Subcutaneous abdominal adipose tissue (tissue), 5 donors: ENCODE data around the gene CARD11.

Experiments
- H3K27ac ChIP-seq: one replicate; pipeline ENCODE4 v1.7.0; 2013; ENCODE audit warnings: low read depth, mild to moderate bottlenecking, inconsistent platforms, low read length, moderate library complexity
- H3K27me3 ChIP-seq, 5 donors: one replicate each; pipeline ENCODE4 v1.7.0; 2013; ENCODE audit warnings: low read length in 5 of 5, inconsistent platforms in 1 of 5; ENCODE audit not compliant: control insufficient read depth in 5 of 5, insufficient read depth in 4 of 5
- H3K36me3 ChIP-seq, 5 donors: one replicate each; pipeline ENCODE4 v1.7.0; 2013; ENCODE audit warnings: low read length in 5 of 5; ENCODE audit not compliant: control insufficient read depth in 5 of 5, insufficient read depth in 5 of 5
- H3K4me1 ChIP-seq, 5 donors: one replicate each; pipeline ENCODE4 v1.7.0; 2013; ENCODE audit warnings: low read length in 5 of 5, mild to moderate bottlenecking in 3 of 5, moderate library complexity in 1 of 5; ENCODE audit not compliant: control insufficient read depth in 5 of 5, insufficient read depth in 5 of 5
- H3K4me3 ChIP-seq, 5 donors: one replicate each; pipeline ENCODE4 v1.7.0; 2013; ENCODE audit warnings: low read length in 5 of 5, low read depth in 1 of 5
- H3K9ac ChIP-seq, 5 donors: one replicate each; pipeline ENCODE4 v1.7.0; 2013; ENCODE audit warnings: low read length in 5 of 5, mild to moderate bottlenecking in 4 of 5, moderate library complexity in 3 of 5
- H3K9me3 ChIP-seq, 5 donors: one replicate each; pipeline ENCODE4 v1.7.0; 2013; ENCODE audit warnings: low read length in 5 of 5; ENCODE audit not compliant: control insufficient read depth in 5 of 5
- donor health status: healthy.
- donor health status: healthy.
- donor health status: healthy.
- donor health status: healthy.
- donor health status: healthy.

CARD11 gene

DNA sequence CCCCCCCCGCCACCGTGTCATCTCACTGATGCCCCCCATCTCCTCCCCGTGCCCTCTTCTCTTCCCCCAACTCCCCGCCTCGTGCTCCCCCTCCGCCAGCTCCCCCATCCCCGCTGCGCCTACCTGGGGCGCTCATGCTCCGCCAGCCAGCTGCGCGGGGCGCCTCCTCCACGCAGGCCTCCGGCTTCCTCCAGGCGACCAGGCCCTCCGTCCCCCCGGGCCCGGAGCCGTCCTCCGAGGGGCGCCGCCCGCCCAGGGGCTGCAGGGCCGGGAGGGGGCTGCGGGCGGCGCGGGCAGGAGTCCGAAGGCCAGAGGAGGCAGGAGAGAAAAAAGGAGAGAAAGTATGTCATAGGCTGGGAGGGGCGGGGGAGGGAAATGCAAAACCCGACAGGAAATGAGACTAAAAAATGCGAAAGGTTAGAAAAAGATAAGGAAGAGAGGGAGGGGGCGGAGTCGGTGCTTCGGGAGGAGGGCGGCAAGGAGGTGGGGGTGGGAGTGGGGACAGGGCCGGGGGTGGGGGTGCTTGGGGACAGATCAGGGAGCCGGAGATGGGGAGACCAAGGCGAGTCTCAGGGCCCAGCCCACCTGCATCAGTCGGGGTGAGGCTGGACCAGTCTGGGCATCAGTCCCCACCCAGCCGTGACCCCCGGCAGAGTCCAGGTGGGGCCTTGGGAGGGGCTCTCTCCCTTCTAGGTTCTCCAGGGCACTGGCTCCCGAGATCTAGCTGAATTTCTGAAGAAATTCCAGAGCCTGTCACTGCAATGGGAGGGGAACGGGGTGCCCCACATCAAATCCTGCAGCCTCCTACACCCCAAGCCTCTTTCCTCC is at the start of gene CARD11:
Gene CARD11 (minus strand): TSS at position 324 of the 828 bp plus-strand sequence. CDS start 85,361 bp downstream, outside the sequence.
- H3K27me3 ChIP-seq = peaks cover 11 to 20% (median 14%) of the 10 kb centered on the region in 5 donors
- H3K4me1 ChIP-seq = no peaks in the 10 kb centered on the region
- no peak within 1 kb of the TSS for H3K27ac ChIP-seq
- H3K9ac ChIP-seq = peak within 1 kb of the TSS in 1 of 5 donors; percentile 16
- H3K4me3 ChIP-seq = peak within 1 kb of the TSS in 1 of 5 donors; percentile 24
- H3K9me3 ChIP-seq = no peaks in the 10 kb centered on the region
- no peaks in the 10 kb centered on the region for H3K36me3 ChIP-seq

DNA sequence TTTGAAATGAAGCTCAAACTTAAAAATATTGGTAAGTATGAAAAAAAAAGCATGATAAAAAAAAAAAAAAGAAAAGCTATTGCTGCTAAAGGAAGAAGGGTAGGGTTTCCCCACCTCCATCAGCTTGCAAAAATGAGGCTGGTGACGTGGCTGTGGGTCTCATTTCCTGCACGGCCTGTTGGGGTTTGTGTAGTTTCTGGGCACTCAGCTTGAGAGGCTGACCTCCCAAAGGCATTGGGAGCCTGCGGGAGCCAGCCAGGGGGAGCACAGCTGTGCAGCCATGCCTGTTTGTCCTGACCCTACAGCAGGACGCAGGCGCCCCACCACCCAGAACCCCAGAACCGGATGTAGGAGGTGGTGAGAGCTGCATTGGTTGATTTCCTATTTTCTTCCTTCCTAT is 48.8 kb upstream of the CARD11 start:
- H3K9ac ChIP-seq = no peak overlapping the region
- no peaks in the 10 kb centered on the region for H3K9me3 ChIP-seq

GRCh38 chr7:3091631-3092030 is 48.0 kb upstream of the CARD11 start:
- no peak overlapping the region for H3K27ac ChIP-seq
- H3K36me3 ChIP-seq = no peaks in the 10 kb centered on the region
- peaks cover 0 to 7% (median 2%) of the 10 kb centered on the region in 5 donors for H3K4me1 ChIP-seq
- no peaks in the 10 kb centered on the region for H3K9me3 ChIP-seq
- H3K9ac ChIP-seq = no peak overlapping the region
- H3K27me3 ChIP-seq = peaks cover 0 to 7% (median 3%) of the 10 kb centered on the region in 5 donors
- no peak overlapping the region for H3K4me3 ChIP-seq

More for the DNA sequence above, 48.8 kb upstream of the CARD11 start:
- H3K27me3 ChIP-seq = peaks cover 0 to 7% (median 0%) of the 10 kb centered on the region in 5 donors
- peaks cover 0 to 7% (median 2%) of the 10 kb centered on the region in 5 donors for H3K4me1 ChIP-seq
- no peaks in the 10 kb centered on the region for H3K36me3 ChIP-seq
- no peak overlapping the region for H3K27ac ChIP-seq
- H3K4me3 ChIP-seq = no peak overlapping the region

DNA sequence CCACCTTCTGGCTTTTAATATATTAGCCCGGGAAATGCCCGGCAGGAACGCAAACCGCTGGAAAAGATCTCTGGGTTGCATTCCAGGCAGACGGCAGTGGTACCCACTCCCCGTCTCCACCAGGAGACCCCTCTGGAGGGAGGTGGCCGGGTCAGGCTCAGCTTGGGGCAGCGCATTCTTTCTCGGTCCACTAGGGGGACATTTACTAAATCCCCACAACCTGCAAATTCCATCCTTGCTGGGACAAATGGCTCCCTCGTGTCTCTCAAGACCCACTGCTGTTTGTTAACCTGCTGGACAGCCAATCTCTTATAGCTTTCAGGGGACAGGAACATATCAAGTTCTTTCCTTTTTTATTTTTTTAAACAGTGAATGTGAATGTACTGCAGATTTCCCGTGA is 45.8 kb upstream of the CARD11 start:
- no peaks in the 10 kb centered on the region for H3K9me3 ChIP-seq
- peaks cover 0 to 7% (median 3%) of the 10 kb centered on the region in 5 donors for H3K27me3 ChIP-seq
- no peaks in the 10 kb centered on the region for H3K36me3 ChIP-seq
- H3K4me3 ChIP-seq = no peak overlapping the region
- no peak overlapping the region for H3K9ac ChIP-seq
- peaks cover 0 to 3% (median 2%) of the 10 kb centered on the region in 5 donors for H3K4me1 ChIP-seq
- H3K27ac ChIP-seq = no peak overlapping the region

- Histone ChIP-seq H3K9me3 (peaks cover 0 to 5% (median 0%) of the 10 kb centered on the region in 5 donors), H3K27me3 (peaks cover 0 to 4% (median 3%) of the 10 kb centered on the region in 5 donors), H3K36me3 (no peaks in the 10 kb centered on the region), H3K27ac (no peak overlapping the region), H3K4me1 (peaks cover 0 to 19% (median 17%) of the 10 kb centered on the region in 5 donors), H3K9ac (no peak overlapping the region), H3K4me3 (no peak overlapping the region)
Observed at GRCh38 chr7:3087243-3087755, 43.6 kb upstream of the CARD11 start.

DNA sequence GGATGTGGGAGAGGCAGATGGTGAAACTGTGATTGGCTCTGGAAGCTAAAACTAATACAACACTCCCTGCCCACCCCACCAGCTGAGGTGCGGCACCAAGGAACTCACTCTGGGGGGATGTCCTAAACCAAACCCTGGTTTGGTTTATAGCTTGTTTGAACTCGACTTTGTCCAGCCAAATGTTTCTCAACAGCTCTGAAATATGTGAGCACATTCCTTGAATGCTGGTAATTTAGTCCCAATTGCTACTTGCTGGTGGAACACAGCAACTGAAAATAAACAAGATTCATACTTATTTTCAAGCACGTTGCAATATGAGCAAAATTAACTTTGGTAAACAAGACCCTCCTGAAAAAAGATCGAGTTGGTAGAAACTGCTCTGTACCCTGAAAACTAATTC is 39.7 kb upstream of the CARD11 start:
- Histone ChIP-seq H3K4me3 (no peak overlapping the region), H3K9ac (no peak overlapping the region), H3K27me3 (peaks cover 0 to 4% (median 0%) of the 10 kb centered on the region in 5 donors), H3K36me3 (no peaks in the 10 kb centered on the region), H3K4me1 (peaks cover 0 to 24% (median 21%) of the 10 kb centered on the region in 5 donors), H3K27ac (no peak overlapping the region), H3K9me3 (peaks cover 0 to 5% (median 0%) of the 10 kb centered on the region in 5 donors)

DNA sequence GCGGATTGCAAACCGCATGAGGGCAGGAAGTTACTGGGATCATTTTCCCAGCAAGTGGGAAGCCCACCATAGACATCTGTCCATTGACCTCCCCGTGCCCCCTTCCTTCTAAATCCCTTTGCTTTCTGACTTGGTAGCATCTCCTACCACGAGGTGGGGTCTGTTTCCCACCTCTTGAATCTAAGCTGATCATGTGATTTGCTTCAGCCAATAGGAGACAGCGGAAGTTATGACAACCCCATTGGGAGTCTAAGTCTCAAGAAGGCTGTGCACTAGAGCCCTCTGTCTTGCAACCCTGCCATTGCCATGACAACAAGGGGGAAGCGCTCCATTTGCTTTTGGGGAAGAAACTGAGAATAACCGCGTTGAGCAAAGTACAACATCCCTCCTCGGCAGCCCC is 39.2 kb upstream of the CARD11 start:
- Histone ChIP-seq H3K4me3 (no peak overlapping the region), H3K36me3 (no peaks in the 10 kb centered on the region), H3K9ac (no peak overlapping the region), H3K4me1 (peaks cover 0 to 24% (median 21%) of the 10 kb centered on the region in 5 donors), H3K27me3 (peaks cover 0 to 4% (median 0%) of the 10 kb centered on the region in 5 donors), H3K27ac (no peak overlapping the region), H3K9me3 (peaks cover 0 to 5% (median 0%) of the 10 kb centered on the region in 5 donors)

GRCh38 chr7:3082386-3082785 is 38.7 kb upstream of the CARD11 start:
- H3K27me3 ChIP-seq = peaks cover 0 to 4% (median 0%) of the 10 kb centered on the region in 5 donors
- no peak overlapping the region for H3K27ac ChIP-seq
- peaks cover 0 to 5% (median 0%) of the 10 kb centered on the region in 5 donors for H3K9me3 ChIP-seq
- H3K4me3 ChIP-seq = no peak overlapping the region
- no peak overlapping the region for H3K9ac ChIP-seq
- H3K36me3 ChIP-seq = no peaks in the 10 kb centered on the region
- peaks cover 0 to 24% (median 21%) of the 10 kb centered on the region in 5 donors for H3K4me1 ChIP-seq

DNA sequence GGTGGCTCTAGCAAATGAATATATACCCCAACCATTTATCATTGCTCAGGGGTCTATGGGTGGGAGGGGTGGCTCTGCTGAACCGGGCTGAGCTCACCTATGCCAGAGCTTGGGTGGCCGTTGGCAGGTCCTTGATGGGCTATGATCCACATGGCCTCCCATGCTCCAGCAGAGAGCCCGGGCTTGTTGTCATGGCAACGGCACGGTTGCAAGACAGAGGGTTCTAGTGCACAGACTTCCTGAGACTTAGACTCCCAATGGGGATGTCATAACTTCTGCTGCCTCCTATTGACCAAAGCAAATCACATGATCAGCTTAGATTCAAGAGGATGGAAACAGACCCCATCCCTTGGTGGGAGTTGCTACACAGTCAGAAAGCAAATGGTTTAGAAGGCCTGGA is 36.4 kb upstream of the CARD11 start:
- Histone ChIP-seq H3K9ac (no peak overlapping the region), H3K27ac (no peak overlapping the region), H3K9me3 (peaks cover 2 to 15% (median 11%) of the 10 kb centered on the region in 5 donors), H3K36me3 (no peaks in the 10 kb centered on the region), H3K4me3 (no peak overlapping the region), H3K27me3 (no peaks in the 10 kb centered on the region), H3K4me1 (peaks cover 0 to 30% (median 21%) of the 10 kb centered on the region in 5 donors)

GRCh38 chr7:3078514-3078913 is 34.8 kb upstream of the CARD11 start:
- Histone ChIP-seq H3K27me3 (no peaks in the 10 kb centered on the region), H3K36me3 (no peaks in the 10 kb centered on the region), H3K4me1 (peaks cover 0 to 36% (median 16%) of the 10 kb centered on the region in 5 donors), H3K9me3 (peaks cover 2 to 17% (median 10%) of the 10 kb centered on the region in 5 donors), H3K4me3 (no peak overlapping the region), H3K9ac (no peak overlapping the region), H3K27ac (no peak overlapping the region)
